GM10266 (cell line): Measurements from ENCODE around the gene COL23A1.

Experiments used
- DNase-seq: peaks from one replicate; pipeline ENCODE4 v3.0.0; 2012; ENCODE audit errors: extremely low spot score
- CTCF ChIP-seq: IDR thresholded peaks from 2 replicates; pipeline ENCODE4 v1.5.1; 2012; ENCODE audit warnings: mild to moderate bottlenecking, low read depth; ENCODE audit not compliant: control insufficient read depth, insufficient read depth; ENCODE audit errors: missing control alignments

The COL23A1 gene

GRCh38 chr5:178538741-178539229 lies 51.4 kb downstream of the COL23A1 start:
- no peak for TF ChIP-seq CTCF
- no peak for DNase-seq

GRCh38 chr5:178537467-178538371 lies 52.5 kb downstream of the COL23A1 start:
- TF ChIP-seq CTCF = no peak
- no peak for DNase-seq

- DNase-seq = no peak
- no peak for TF ChIP-seq CTCF
Observed at GRCh38 chr5:178536541-178537466, 53.4 kb downstream of the COL23A1 start.

- TF ChIP-seq CTCF = no peak
- no peak for DNase-seq
Observed at GRCh38 chr5:178535299-178536175, 54.7 kb downstream of the COL23A1 start.

GRCh38 chr5:178533136-178533535 lies 57.1 kb downstream of the COL23A1 start:
- TF ChIP-seq CTCF = no peak
- no peak for DNase-seq

GRCh38 chr5:178532666-178533065 lies 57.5 kb downstream of the COL23A1 start:
- no peak for TF ChIP-seq CTCF
- no peak for DNase-seq
